ACC112 (cell line): ENCODE data around the gene ACADVL.

Experiments used
- H2AFZ ChIP-seq: fragments of 200-600 bp; sonication (generic); one replicate; pipeline ENCODE4 v1.6.0; 2017; ENCODE audit warnings: antibody characterized with exemption, low read length; ENCODE audit not compliant: unreplicated experiment
- H3K27ac ChIP-seq: fragments of 200-600 bp; sonication (generic); 2 replicates; pipeline ENCODE4 v1.5.1; 2014; ENCODE audit warnings: low read depth, mild to moderate bottlenecking, antibody characterized with exemption, low read length, moderate library complexity
- H3K27me3 ChIP-seq: fragments of 200-600 bp; sonication (generic); 2 replicates; pipeline ENCODE4 v1.6.1; 2014; ENCODE audit warnings: mild to moderate bottlenecking, antibody characterized with exemption, low read length, moderate library complexity, mixed read lengths; ENCODE audit not compliant: insufficient read depth
- H3K36me3 ChIP-seq: fragments of 200-600 bp; sonication (generic); 2 replicates; pipeline ENCODE4 v1.6.1; 2016; ENCODE audit warnings: mild to moderate bottlenecking, antibody characterized with exemption, low read length, moderate library complexity, mixed read lengths; ENCODE audit not compliant: insufficient read depth
- H3K4me1 ChIP-seq: fragments of 200-600 bp; sonication (generic); one replicate; pipeline ENCODE4 v1.6.1; 2016; ENCODE audit warnings: low read length, mixed read lengths; ENCODE audit not compliant: insufficient read depth, unreplicated experiment, control insufficient read depth
- H3K4me3 ChIP-seq: fragments of 200-600 bp; sonication (generic); 2 replicates; pipeline ENCODE4 v1.5.1; 2014; ENCODE audit warnings: mild to moderate bottlenecking, low read depth, low read length
- H3K79me2 ChIP-seq: fragments of 200-600 bp; sonication (generic); one replicate; pipeline ENCODE4 v1.6.0; 2016; ENCODE audit warnings: low read length; ENCODE audit not compliant: control insufficient read depth, unreplicated experiment, insufficient read depth

The ACADVL gene

GRCh38 chr17:7218758-7219157 lies 980 bp upstream of the ACADVL start:
- Histone ChIP-seq H3K27ac (peak overlapping the region; percentile 37; the same call in 1 of the 2 replicates), H3K4me3 (no peak overlapping the region), H3K4me1 (peaks cover 49% of the 10 kb centered on the region)

GRCh38 chr17:7219229-7219811 lies 418 bp upstream of the ACADVL start:
- Histone ChIP-seq H3K27me3 (no peaks in the 10 kb centered on the region), H3K4me1 (peaks cover 44% of the 10 kb centered on the region), H3K4me3 (peak overlapping the region; percentile 85), H2AFZ (no peak overlapping the region), H3K36me3 (no peaks in the 10 kb centered on the region), H3K79me2 (peaks cover 33% of the 10 kb centered on the region), H3K27ac (peak overlapping the region; percentile 37)

More at GRCh38 chr17:7218758-7219157, 980 bp upstream of the ACADVL start:
- Histone ChIP-seq H3K79me2 (peaks cover 35% of the 10 kb centered on the region), H3K27me3 (no peaks in the 10 kb centered on the region), H3K36me3 (no peaks in the 10 kb centered on the region), H2AFZ (no peak overlapping the region)

- peaks cover 33% of the 10 kb centered on the region for H3K79me2 ChIP-seq
- peak overlapping the region; percentile 82 for H3K27ac ChIP-seq
- no peaks in the 10 kb centered on the region for H3K36me3 ChIP-seq
- H3K27me3 ChIP-seq, result no peaks in the 10 kb centered on the region
- H3K4me1 ChIP-seq, result peaks cover 39% of the 10 kb centered on the region
- no peak overlapping the region for H2AFZ ChIP-seq
- H3K4me3 ChIP-seq, result peak overlapping the region; percentile 85
Observed at GRCh38 chr17:7220593-7221277, 997 bp downstream of the ACADVL start.

- Histone ChIP-seq H3K4me1 (peaks cover 32% of the 10 kb centered on the region), H3K27ac (peak overlapping the region; percentile 82; the same call in 1 of the 2 replicates), H2AFZ (no peak overlapping the region), H3K79me2 (peaks cover 26% of the 10 kb centered on the region), H3K36me3 (no peaks in the 10 kb centered on the region), H3K27me3 (no peaks in the 10 kb centered on the region), H3K4me3 (peak overlapping the region; percentile 85)
Observed at GRCh38 chr17:7221278-7222092, 1.7 kb downstream of the ACADVL start.

GRCh38 chr17:7222093-7222971 lies 2.6 kb downstream of the ACADVL start:
- H3K4me3 ChIP-seq, result no peak overlapping the region
- H3K4me1 ChIP-seq, result peaks cover 31% of the 10 kb centered on the region
- H2AFZ ChIP-seq, result no peak overlapping the region
- no peak overlapping the region for H3K27ac ChIP-seq
- H3K36me3 ChIP-seq, result no peaks in the 10 kb centered on the region
- H3K79me2 ChIP-seq, result peaks cover 23% of the 10 kb centered on the region
- no peaks in the 10 kb centered on the region for H3K27me3 ChIP-seq

GRCh38 chr17:7222972-7223292 lies 3.2 kb downstream of the ACADVL start:
- Histone ChIP-seq H3K27ac (no peak overlapping the region), H2AFZ (no peak overlapping the region), H3K27me3 (no peaks in the 10 kb centered on the region), H3K36me3 (no peaks in the 10 kb centered on the region), H3K4me3 (no peak overlapping the region), H3K79me2 (peaks cover 23% of the 10 kb centered on the region), H3K4me1 (peaks cover 29% of the 10 kb centered on the region)

GRCh38 chr17:7223375-7223774 lies 3.6 kb downstream of the ACADVL start:
- peaks cover 28% of the 10 kb centered on the region for H3K4me1 ChIP-seq
- no peak overlapping the region for H3K4me3 ChIP-seq
- no peaks in the 10 kb centered on the region for H3K27me3 ChIP-seq
- H2AFZ ChIP-seq, result no peak overlapping the region
- H3K36me3 ChIP-seq, result no peaks in the 10 kb centered on the region; the same call in 1 of the 2 replicates
- H3K79me2 ChIP-seq, result peaks cover 23% of the 10 kb centered on the region
- H3K27ac ChIP-seq, result no peak overlapping the region

- H3K27ac ChIP-seq, result no peak overlapping the region
- no peaks in the 10 kb centered on the region for H3K27me3 ChIP-seq
- peaks cover 1% of the 10 kb centered on the region for H3K36me3 ChIP-seq
- no peak overlapping the region for H2AFZ ChIP-seq
- no peak overlapping the region for H3K4me3 ChIP-seq
- H3K79me2 ChIP-seq, result peaks cover 23% of the 10 kb centered on the region
- H3K4me1 ChIP-seq, result peaks cover 23% of the 10 kb centered on the region
Observed at GRCh38 chr17:7224110-7224509, 4.4 kb downstream of the ACADVL start.

GRCh38 chr17:7224661-7225111 lies 4.9 kb downstream of the ACADVL start:
- H3K27me3 ChIP-seq, result no peaks in the 10 kb centered on the region
- H3K79me2 ChIP-seq, result peaks cover 26% of the 10 kb centered on the region
- peaks cover 6% of the 10 kb centered on the region for H3K36me3 ChIP-seq
- H3K4me3 ChIP-seq, result no peak overlapping the region
- no peak overlapping the region for H3K27ac ChIP-seq
- H2AFZ ChIP-seq, result no peak overlapping the region
- H3K4me1 ChIP-seq, result peaks cover 19% of the 10 kb centered on the region

- Histone ChIP-seq H3K4me1 (peaks cover 14% of the 10 kb centered on the region), H3K79me2 (peaks cover 31% of the 10 kb centered on the region), H2AFZ (no peak overlapping the region), H3K27ac (no peak overlapping the region), H3K36me3 (peaks cover 6% of the 10 kb centered on the region), H3K27me3 (no peaks in the 10 kb centered on the region), H3K4me3 (no peak overlapping the region)
Observed at GRCh38 chr17:7225711-7226331, 6.1 kb downstream of the ACADVL start.
